ENCODE data around the gene TMEM132D.

DNA sequence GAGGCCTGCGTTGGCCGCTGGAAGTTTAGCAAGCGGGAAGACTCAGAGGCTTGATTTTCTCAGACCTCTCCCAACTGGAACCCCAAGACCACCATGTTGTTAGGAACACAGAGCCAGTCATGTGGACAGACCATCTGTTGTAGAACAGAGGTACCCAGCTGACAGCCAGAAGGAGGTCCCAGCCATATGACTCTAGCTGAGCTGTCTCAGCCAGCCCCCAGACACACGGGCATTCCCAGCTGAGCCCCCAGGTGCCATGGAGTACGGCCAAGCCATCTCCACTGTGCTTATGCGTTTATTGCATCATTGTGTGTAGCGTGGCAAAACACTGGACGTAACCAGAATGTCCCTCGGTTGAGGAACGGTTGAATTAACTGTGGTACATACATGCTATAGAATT lies 421.9 kb downstream of the TMEM132D start:
- TF ChIP-seq EP300 (IDR thresholded peaks at IDR 0.05) (no peak), POLR2A (IDR thresholded peaks at IDR 0.05) (no peak), POLR2AphosphoS5 (IDR thresholded peaks at IDR 0.05) (no peak)
- TF ChIP-seq, protein P1, sequence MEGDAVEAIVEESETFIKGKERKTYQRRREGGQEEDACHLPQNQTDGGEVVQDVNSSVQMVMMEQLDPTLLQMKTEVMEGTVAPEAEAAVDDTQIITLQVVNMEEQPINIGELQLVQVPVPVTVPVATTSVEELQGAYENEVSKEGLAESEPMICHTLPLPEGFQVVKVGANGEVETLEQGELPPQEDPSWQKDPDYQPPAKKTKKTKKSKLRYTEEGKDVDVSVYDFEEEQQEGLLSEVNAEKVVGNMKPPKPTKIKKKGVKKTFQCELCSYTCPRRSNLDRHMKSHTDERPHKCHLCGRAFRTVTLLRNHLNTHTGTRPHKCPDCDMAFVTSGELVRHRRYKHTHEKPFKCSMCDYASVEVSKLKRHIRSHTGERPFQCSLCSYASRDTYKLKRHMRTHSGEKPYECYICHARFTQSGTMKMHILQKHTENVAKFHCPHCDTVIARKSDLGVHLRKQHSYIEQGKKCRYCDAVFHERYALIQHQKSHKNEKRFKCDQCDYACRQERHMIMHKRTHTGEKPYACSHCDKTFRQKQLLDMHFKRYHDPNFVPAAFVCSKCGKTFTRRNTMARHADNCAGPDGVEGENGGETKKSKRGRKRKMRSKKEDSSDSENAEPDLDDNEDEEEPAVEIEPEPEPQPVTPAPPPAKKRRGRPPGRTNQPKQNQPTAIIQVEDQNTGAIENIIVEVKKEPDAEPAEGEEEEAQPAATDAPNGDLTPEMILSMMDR (IDR thresholded peaks at IDR 0.05): no peak

All from gastroesophageal sphincter (tissue), 3 donors.